ENCODE results near the gene RNF150. TPM values are rescaled to one million over a fixed set of nuclear protein-coding genes. Genes with fewer than 3 reads are reported as not detected.

RNF150 gene
- total and polyA plus RNA-seq, 2 of the 8 experiments (the other 6 are each of a cell fraction or from before 2014, with no cell fraction given) = 3.4 to 4.8 TPM

DNA sequence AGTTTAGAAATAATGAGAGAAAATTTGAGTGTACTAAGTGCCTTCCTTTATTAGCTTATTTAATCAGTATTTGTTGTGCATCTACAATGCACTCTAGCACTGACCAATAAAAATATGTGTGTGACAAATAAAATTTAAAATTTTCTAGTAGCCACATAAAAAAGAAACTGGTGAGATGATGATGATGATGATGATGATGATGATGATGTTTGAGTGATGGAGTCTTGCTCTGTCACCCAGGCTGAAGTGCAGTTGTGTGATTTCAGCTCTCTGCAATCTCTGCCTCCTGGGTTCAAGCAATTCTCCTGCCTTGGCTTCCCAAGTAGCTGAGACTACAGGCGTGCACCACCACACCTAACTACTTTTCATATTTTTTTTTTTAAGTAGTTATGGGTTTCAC lies 110.2 kb downstream of the RNF150 start:
- H3K14ac ChIP-seq (ENCODE audit: insufficient read length) = no peak overlapping the region
- H3K79me2 ChIP-seq (ENCODE audit: control insufficient read depth in 1 of 2, insufficient read depth in 2 of 2, low read length in 2 of 2) = no peaks in the 10 kb centered on the region
- H4K91ac ChIP-seq (replicated peaks; ENCODE audit: insufficient read length, low read length) = no peak overlapping the region
- no peak overlapping the region for H3K4ac ChIP-seq (replicated peaks; ENCODE audit: insufficient read length, low read depth, low read length)
- H4K5ac ChIP-seq (ENCODE audit: insufficient read length, low read depth, low read length) = no peak overlapping the region
- H4K20me1 ChIP-seq (replicated peaks in 1 of 2; ENCODE audit: control insufficient read depth in 1 of 2, insufficient read depth in 2 of 2, low read length in 2 of 2) = no peaks in the 10 kb centered on the region
- no peak overlapping the region for H2BK5ac ChIP-seq (ENCODE audit: low read depth, low read length)
- H2BK20ac ChIP-seq (ENCODE audit: low read length) = no peak overlapping the region
- H3K4me3 ChIP-seq (ENCODE audit: extremely low read depth in 1 of 4, insufficient read depth in 2 of 4, low read depth in 3 of 4, low read length in 4 of 4) = no peak overlapping the region
- H2BK120ac ChIP-seq (replicated peaks; ENCODE audit: low read depth, low read length) = no peak overlapping the region
- no peak overlapping the region for H3K18ac ChIP-seq (ENCODE audit: extremely low read depth, low read length)
- H3K23me2 ChIP-seq (ENCODE audit: low read depth, low read length) = no peaks in the 10 kb centered on the region
- FAIRE-seq (no peak), DNase-seq (ENCODE audit: low read depth in 1 of 2, low spot score in 2 of 2) (no peak)
- ChIA-PET POLR2A (ENCODE audit: partially characterized antibody) (interaction anchor here (0.6 kb wide), 1 partner anchor 232 kb away, joined by 5 read pairs; no protein-coding TSS in a partner anchor), CTCF (ENCODE audit: partially characterized antibody) (interaction anchor here (1.9 kb wide), 1 partner anchor 111 kb away, joined by 8 read pairs; the partner anchor contains the start of gene RNF150)
- no peak overlapping the region for H2BK12ac ChIP-seq (ENCODE audit: low read depth, low read length)
- no peak overlapping the region for H2AFZ ChIP-seq (ENCODE audit: low read length)
- H3K9me3 ChIP-seq (ENCODE audit: insufficient read depth in 2 of 2, low read depth in 1 of 2, low read length in 1 of 2) = no peaks in the 10 kb centered on the region
- H3K4me1 ChIP-seq (replicated peaks in 1 of 4; ENCODE audit: control insufficient read depth in 3 of 4, insufficient read depth in 4 of 4, low read length in 3 of 4) = no peaks in the 10 kb centered on the region; a peak in 1 of 7 replicates
- no peak overlapping the region for H4K8ac ChIP-seq (ENCODE audit: extremely low read depth, insufficient read depth, low read length)
- no peak overlapping the region for H3K23ac ChIP-seq (ENCODE audit: insufficient read length)
- no peaks in the 10 kb centered on the region for H3K27me3 ChIP-seq (replicated peaks in 1 of 4; ENCODE audit: control insufficient read depth in 3 of 4, extremely low read depth in 1 of 4, insufficient read depth in 3 of 4, low read length in 3 of 4)
- 70% methylated on average over 1 of the region's 1 CpG; no CpG with 5 or more reads in 1 of the 2 experiments for WGBS, 2 experiments (ENCODE audit: extremely low coverage in 1 of 2, insufficient coverage in 1 of 2, insufficient read length in 1 of 2, insufficient replicate concordance in 2 of 2, low coverage in 1 of 2, low lambda C conversion rate in 2 of 2, missing lambda C conversion rate in 1 of 2)
- H3K36me3 ChIP-seq (ENCODE audit: control insufficient read depth in 2 of 4, insufficient read depth in 4 of 4, low read length in 3 of 4) = no peaks in the 10 kb centered on the region
- no peak overlapping the region for H3K4me2 ChIP-seq (ENCODE audit: insufficient read depth in 1 of 2, low read depth in 2 of 2, low read length in 2 of 2)
- H3K9ac ChIP-seq (replicated peaks in 1 of 4; ENCODE audit: extremely low read depth in 1 of 4, low read depth in 3 of 4, low read length in 3 of 4) = no peak overlapping the region
- no peak overlapping the region for H3K56ac ChIP-seq (replicated peaks; ENCODE audit: insufficient read length, low read depth, low read length)
- no peak overlapping the region for H2AK5ac ChIP-seq (ENCODE audit: low read depth, low read length)
- no peaks in the 10 kb centered on the region for H3K79me1 ChIP-seq (ENCODE audit: low read depth, low read length)
- TF ChIP-seq CEBPB (IDR thresholded peaks at IDR 0.05; ENCODE audit: low read depth, low read length) = no peak
- no peak for TF ChIP-seq SUZ12 (IDR thresholded peaks at IDR 0.05; ENCODE audit: low read length)
- no peak for TF ChIP-seq SP4 (IDR thresholded peaks at IDR 0.05; ENCODE audit: low read length)
- no peak for TF ChIP-seq GTF2F1 (IDR thresholded peaks at IDR 0.05; ENCODE audit: borderline replicate concordance, low read depth, low read length)
- H2BK15ac ChIP-seq (ENCODE audit: low read length) = no peak overlapping the region
- no peak overlapping the region for H3K27ac ChIP-seq (ENCODE audit: low read depth, low read length)

Data from H1 (cell line).